HG03025 (cell line): ENCODE measurements around the gene TPD52L3.

Source experiments
- ATAC-seq: cut with Tn5 transposase; IDR thresholded peaks from one replicate; pipeline ENCODE4 v1.9.1; 2021; ENCODE audit warnings: mild to moderate bottlenecking, moderate library complexity; ENCODE audit not compliant: unreplicated experiment, low FRiP score

The TPD52L3 gene

DNA sequence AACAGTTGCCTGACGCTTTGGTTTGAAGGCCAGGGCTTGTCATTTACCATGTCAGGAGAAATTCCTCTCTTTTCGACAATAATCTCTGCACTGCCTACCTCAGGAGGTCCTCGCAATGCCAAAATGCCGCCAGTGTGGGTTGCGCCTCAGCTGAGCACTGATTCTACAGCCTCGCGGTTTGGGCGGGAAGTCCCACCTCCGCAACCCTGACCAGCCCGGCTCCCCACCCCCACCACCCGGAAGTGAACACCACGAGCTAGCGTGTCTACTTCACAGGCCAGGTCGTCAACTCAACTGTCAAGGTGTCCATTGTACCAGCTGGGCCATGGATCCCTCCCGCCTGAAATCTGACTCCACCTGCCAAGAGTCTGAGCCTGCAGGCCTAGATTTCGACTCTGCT, at the start of gene TPD52L3:
TPD52L3 (plus strand) TSS at position 273 of the 400 bp plus-strand sequence. CDS start 221 bp downstream, outside the sequence.
- no peak for ATAC-seq

DNA sequence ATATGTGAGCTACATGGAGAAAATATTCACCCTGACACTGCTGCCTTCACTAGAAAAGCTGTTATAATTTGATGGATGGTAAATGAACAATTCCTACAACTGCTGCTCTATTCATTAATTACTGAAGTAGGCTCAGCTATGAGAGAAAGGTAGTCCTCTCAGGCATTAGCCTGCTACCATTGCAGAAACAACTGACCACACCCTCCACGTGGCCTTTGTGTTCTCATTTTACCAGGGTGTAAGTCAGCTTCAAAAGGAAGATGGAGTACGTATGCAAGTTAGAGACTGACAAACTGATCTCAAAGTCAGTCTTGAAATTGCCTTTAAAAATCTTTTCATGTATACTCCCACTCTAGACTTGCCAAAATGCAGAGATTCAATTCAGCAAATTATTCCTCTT, 26.3 kb upstream of the TPD52L3 start:
- ATAC-seq: no peak

DNA sequence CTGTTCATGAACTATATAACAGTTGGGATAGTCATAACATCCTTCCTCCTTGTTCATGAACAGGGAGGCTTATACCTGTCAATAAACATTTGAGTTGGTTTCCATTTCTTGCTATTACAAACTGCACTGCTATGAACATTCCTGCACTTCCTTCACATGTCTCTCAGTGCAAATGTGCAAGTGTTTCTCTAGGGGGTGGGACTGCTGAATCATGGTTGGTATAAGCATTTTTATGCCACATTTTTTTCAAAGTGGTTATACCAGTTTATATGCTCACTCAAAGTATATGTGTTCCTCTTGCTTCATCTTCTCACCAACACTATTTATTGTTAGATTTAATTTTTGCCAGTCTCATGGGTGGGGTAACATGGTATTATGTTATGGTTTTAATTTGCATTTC, 25.8 kb upstream of the TPD52L3 start:
- no peak for ATAC-seq

DNA sequence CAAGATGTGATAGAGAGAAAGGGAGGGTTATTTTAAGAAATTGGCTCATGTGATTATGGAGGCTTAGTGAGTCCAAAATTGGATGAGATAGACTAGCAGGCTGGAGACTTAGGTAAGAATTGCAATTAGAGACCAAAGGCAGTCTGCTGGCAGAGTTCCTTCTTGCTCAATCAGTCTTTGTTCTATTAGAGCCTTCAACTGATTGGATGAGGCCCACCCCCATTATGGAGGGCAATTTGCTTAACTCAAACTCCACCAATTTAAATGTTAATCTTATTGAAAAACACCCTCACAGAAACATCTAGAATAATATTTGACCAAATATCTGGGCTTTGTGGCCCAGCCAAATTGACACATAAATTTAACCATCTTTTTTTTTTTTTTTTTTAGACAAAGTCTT, 23.9 kb upstream of the TPD52L3 start:
- no peak for ATAC-seq

DNA sequence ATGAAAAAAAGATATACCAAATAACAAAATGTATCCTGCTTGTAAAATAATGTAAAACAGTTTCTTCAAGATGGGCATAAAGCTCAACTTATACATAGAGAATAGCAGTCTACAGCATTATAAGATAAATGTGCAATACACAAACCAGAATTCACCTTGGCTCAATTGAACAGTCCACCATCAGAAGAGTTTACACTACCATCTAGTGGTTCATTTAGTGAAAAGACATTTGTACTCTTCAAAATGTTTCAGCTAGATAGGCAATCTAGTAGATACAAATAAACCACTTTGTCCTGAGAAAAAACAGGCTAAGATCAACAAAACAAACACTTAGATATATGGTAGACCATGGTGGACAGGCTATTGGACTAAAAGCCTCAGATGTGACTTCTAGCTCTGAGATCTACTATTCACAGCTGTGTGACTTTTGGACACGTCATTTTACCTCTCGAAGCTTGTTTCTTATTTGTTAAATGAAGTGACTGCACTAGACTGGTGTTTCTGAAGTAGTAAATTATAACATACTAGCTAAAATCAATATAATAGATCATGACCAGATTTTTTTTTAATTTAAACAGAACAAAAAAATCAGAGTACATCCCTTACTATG, 22.1 kb upstream of the TPD52L3 start:
- no peak for ATAC-seq

DNA sequence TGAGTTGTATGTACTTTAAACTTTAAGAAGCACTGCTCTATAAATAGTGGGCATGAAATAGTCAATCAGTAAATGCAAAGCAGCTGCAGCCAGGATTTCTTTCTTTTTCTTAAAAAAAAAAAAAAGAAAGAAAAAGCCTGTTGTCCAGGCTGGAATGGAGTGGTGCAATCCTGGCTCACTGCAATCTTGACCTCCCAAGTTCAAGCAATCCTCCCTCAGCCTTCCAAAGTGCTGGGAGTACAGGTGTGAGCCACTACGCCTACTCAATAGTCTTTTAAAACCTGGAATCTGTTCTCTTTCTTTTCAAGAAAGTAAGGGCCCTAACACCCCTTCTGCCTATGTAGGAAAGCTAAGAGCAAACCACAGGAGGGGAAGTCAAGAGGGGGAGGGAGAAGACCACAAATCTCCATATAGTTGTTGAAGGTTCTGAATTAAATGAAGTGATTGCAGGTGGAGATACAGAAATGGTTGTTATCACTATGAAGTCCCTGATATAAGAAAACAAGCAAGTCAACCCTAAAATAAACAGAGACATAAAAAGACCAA, 20.6 kb upstream of the TPD52L3 start:
- no peak for ATAC-seq

DNA sequence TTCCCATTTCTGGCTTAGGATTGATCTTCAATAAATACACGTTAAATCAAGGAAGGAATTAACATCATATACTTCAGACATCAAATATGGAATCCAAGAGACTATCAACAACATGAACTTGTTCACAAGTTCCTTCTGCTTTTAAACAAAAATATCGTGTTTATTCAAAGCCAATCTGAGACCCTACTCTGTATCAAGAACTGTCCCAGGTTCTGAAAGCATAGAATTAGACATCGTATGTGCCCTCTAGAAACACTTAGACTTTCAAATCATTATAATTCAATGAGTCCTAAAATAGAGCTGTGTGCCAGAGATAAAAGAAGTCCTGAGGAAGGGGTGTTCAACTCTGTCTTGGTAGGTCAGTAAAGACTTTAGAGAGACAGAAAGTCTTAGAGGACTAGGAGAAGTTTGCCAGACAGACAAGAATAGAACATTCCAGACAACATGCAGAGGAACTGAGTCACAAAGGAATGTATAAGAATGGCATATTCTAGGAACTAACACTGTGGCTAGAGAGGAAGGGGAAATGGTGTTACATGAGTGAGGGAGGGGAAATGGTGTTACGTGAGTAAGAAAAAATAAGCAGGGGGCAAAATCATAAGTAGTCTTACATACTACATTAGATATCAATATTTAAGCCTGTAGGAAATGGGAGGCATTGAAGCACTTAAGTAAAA, 2.9 kb downstream of the TPD52L3 start:
- ATAC-seq: no peak

DNA sequence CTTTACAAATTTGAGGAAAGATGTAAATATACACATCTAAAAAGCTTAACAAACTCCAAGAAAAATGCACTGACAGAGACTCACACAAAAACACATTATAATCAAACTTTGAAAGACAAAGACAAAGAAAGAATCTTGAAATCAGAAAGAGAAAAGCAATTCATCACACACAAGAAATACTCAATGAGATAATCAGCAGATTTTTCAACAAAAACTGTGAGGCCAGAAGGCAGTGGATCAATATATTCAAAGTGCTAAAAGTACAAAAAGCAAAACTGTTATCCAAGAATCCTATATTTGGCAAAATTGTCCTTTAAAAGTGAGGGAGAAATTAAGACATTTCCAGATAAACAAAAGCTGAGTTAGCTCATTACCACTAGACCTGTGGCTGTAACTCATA, 6.1 kb downstream of the TPD52L3 start:
- ATAC-seq: no peak

DNA sequence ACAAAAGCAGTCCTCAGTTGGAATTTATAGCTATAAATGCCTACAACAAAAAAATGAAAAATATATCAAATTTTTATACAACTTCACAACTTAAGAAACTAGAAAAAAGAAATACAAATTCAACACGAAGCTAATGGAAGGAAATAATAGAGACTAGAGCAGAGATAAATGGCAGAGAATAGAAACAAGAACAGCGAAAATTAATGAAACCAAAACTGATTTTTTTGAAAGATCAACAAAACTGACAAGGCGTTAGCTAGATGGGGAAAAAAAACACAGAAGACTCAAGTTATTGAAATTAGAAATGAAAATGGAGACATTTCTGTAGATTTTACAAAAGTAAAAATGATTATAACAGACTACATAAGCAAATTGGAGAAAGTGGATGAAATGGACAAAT, 20.6 kb downstream of the TPD52L3 start:
- no peak for ATAC-seq

DNA sequence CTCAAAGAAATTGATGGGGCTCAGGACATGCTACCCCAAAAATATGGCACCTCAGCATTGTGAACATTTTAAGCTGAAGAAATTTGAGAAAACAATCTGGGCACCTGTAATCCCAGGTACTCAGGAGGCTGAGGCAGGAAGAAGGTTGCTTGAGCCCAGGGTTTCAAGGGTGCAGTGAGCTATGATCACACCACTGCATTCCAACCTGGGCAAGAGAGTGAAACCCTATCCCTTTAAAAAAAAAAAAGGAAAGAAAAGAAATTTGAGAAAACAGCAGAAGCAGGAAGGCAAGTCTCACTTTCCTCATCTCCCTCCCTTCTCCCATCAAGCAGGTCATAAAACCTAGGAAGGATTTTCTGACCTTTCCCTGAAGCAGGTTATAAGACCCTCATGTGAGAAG, 23.6 kb downstream of the TPD52L3 start:
- ATAC-seq: no peak

DNA sequence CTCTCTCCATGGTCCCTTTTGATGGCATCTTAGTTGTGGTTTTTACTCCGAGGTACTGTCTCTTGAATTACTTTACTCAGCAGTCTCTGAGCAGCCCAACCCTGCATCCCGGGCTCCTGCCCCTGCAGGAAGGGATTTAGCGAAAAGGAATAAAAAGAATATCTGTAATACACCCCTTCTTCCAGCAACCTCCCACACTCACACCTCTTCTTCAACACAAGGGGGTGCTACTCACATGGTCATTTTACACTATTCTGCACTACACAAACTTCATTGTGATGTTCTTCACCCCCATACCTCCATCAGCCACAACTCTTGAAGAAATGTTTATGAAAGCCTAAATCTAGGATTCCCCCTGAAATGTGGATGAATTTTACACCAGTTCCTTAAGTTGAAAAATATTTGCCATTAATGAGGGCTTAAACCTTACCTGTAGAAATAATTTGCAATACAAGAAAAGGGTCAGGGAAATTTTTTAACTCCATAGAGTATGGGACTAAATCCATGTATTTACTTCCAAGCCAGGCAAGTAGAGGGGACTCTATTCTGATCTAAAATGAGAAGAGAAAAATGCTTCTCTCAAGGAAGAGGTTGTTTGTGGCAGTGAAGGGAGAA, 26.0 kb downstream of the TPD52L3 start:
- no peak for ATAC-seq

DNA sequence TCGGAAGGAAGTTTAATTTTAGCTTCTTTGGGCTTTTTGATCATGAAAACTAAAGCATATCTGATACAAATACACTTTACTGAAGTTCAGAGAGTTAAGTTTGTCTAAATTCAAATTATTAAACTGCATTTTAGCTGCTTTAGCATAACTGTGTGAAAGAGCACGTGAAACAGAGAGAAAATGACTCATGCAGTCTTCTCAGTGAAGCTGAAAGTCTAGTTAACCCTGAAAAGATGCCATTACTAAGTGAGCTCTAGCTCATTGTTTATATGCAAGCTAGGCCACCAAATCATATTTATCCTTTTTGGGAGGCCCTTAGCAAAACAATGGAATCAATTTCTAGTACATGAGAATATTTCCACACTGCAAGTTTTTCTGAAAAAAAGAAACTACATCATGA, 27.6 kb downstream of the TPD52L3 start:
- no peak for ATAC-seq

DNA sequence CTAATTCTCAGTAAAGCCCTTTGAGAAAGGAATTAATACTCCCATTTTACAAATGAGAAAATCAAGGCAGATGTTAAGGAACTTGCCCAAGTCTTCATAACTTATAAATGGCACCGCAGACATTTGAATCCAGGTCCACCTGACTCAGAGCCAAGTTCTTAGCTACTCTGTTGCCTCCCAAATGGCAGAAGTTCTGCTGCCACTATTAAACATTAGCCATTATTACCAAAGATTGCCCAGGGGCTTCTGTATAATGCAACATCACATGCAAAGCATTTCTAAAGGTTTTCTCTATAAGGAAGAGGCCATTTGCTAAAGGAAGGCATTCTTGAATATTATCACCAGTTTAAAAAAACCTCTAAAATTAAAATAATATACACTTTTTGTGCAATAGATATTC, 28.3 kb downstream of the TPD52L3 start:
- ATAC-seq: no peak

DNA sequence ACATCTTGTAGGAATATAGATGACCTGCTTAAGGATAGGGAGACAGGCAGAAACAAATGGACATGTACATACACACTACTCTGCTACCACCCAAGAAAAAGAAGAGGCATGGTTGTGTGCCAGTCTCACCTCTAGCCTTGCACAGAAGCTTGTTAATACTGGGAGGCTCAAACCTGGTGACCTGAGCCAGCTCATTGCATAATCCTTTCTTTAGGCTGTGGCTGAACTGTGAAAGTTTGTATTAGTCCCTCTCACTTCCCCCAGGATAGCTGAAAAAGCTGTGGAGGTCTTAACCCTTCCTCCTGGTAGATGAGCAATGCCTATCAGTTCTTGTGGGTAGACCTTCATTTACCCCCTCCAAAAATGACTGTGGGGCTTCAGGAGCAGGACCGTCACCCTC, 28.7 kb downstream of the TPD52L3 start:
- no peak for ATAC-seq

DNA sequence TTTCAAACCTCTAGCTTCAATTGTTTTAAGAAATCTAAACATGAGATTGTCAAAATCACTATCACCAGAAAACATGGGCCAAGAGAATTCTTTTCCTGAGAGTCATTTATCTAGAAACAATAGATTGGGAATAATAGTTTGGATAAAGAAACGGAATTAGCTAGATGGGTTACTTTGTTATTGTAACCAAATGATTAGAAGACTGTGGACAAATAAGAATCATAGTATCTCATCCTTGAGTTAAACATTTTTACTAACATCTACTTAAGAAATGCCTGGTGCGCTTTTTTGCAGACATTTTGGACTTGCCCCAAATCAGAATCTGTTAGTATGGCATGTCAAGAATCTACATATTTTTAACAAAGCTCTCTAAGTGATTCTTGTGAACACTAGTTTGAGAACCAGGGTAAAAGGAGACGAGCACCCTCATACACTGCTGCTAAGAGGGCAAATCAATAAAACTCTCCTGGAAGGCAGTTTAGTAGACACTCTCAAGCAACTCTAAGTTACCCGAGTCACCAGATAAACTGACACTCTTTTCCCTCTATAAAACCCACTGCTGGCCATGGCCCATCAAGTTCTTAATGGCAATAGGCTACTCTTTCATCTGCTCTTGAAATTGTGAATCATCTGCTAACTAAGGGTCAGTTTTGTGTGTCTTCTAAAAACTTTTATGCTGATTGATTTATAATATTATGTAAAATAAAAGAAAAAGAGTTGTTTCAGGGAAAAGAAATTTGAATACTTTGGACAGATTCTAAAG, 39.1 kb downstream of the TPD52L3 start:
- no peak for ATAC-seq

DNA sequence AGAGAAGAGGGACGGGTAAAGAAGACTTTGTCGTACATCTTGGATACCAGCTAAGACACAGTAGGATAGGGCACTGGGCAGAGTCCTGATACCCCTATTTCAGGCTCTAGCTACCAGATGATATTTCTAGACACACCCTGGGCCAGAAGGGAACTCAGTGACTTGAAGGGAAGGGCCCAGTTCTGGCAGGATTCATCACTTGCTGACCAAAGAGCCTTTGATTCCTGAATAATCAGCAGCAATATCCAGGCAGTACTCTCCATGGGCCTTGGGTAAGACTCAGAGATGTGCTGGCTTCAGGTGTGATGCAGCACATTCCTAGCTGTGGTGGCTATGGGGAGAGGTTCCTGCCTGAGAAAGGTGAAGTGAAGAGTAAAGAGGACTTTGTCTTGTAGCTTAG, 40.7 kb downstream of the TPD52L3 start:
- no peak for ATAC-seq
